Keratinocyte (primary cell): ENCODE measurements around the gene NGF.

Experiments
- CTCF ChIP-seq, 3 experiments: IDR thresholded peaks in 1 of 3; conservative IDR thresholded peaks in 1 of 3; optimal IDR thresholded peaks in 1 of 3; 2 replicates in 2 of 3; 3 replicates in 1 of 3; pipeline versions ENCODE3 to v1.5.1; 2011; ENCODE audit warnings: low read length in 3 of 3, mild to moderate bottlenecking in 3 of 3, moderate library complexity in 2 of 3, control low read depth in 1 of 3, inconsistent platforms in 1 of 3; ENCODE audit not compliant: insufficient read depth in 2 of 3; ENCODE audit errors: extremely low read depth in 1 of 3
- EZH2 ChIP-seq: IDR thresholded peaks from one replicate; pipeline ENCODE4 v1.6.1; 2012; ENCODE audit warnings: inconsistent platforms, mild to moderate bottlenecking, low read length, moderate library complexity

- no peak for TF ChIP-seq EZH2
- TF ChIP-seq CTCF (optimal IDR thresholded peaks at IDR 0.05 in 1 of 3, IDR thresholded peaks at IDR 0.05 in 1 of 3, conservative IDR thresholded peaks at IDR 0.05 in 1 of 3; ENCODE audit: extremely low read depth in 1 of 3, insufficient read depth in 2 of 3, low read length in 3 of 3), result no peak
Measured at GRCh38 chr1:115377411-115377810, 39.4 kb upstream of the NGF start.
